HG03097 (cell line): Measurements from ENCODE around the gene RBM38.
A peak's percentile ranks its signal among the peaks of the same experiment; 100 is the strongest.

Experiments used
- ATAC-seq: cut with Tn5 transposase; IDR thresholded peaks from one replicate; pipeline ENCODE4 v1.9.1; 2021; ENCODE audit not compliant: unreplicated experiment, low FRiP score

RBM38 gene

DNA sequence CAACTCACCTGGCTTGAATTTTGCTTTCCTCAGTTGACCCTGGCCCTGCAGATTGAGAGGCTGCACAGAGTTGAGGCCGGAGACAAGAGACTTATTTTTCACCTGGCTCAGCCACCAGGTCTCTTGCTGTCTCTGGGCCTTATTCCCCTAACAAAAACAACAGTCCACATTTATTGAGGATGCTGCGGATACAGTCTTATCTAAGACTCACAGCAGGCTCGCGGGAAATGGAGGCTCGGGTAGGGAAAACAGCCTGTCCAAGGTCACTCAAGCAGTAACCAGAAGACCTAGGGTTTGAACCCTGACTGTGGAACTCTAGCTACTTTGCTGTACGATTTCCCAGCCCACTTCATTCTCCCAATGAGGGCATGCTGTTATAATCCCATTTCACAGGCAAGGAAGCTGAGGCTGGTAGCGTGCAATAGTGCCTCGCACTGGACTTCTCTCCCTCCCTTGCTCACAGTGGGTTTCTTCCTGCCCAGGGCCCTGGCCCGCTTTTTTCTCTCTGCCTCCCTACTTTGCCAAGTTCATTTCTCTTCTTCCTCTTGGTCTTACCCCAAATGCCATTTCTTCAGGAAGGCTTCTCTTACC lies 57.7 kb downstream of the RBM38 start:
- ATAC-seq, result no peak

DNA sequence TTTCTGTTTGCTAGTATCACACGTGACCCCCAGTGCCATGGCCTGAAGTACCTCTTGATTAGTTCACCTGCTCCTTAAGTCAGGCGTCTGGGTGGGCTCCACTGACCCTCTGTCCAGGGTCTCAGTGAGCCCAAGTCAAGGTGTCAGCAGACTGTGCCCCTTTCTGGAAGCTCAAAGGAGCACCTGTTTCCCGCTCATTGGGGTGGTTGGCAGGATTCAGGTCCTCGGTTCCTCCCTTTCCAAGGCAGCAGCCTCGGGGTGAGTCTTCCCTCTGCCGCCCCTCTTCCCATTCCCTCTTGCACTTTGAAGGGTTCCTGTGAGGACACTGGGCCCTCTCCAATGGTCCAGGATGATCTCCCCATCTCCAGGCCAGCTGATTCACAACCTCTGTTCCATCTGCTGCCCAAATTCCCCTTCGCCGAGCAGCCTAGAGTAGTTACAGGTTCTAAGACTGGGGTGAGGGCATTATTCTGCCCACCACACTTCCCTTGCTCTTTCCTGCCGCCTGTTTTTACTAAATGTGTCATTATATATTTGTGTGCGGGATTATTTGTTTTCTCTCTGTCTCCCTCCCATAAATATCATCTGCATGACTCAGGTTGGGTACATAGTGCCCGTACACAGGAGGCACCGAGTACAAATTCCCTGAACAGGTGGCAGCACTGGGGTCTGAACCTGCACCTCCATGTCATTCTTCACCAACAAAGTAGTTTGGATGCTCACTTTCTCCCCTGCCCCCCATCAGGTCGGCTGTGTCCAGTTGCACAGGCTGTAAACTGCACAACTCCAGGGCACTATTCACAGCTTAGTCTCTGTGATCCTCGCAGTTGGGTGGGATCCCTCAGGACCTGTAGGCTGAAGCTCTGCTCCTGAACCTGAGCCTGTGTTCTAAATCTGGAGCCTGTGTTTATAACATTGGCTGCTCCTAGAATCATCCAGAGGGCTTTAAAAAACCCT lies 58.5 kb downstream of the RBM38 start:
- no peak for ATAC-seq

DNA sequence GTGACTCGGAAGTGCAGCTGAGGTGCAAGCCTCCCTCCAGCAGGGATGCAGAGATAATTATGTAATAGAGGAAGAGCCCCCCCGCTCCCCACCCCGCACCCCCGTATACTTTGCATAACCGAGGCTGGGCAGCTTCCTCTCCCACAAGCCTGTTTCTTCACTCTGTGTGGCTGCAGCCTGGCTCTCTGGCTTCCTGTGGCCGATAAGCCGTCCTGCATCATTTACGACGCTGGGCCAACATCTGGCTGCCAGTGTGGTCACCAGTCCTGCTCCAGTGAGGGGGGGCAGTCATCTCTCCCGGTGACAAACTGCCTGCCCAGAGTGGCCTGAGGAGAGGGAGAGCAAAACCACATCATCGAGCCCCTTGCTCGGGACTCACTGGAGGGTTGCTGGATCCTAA lies 59.2 kb downstream of the RBM38 start:
- ATAC-seq, result peak; percentile 66

DNA sequence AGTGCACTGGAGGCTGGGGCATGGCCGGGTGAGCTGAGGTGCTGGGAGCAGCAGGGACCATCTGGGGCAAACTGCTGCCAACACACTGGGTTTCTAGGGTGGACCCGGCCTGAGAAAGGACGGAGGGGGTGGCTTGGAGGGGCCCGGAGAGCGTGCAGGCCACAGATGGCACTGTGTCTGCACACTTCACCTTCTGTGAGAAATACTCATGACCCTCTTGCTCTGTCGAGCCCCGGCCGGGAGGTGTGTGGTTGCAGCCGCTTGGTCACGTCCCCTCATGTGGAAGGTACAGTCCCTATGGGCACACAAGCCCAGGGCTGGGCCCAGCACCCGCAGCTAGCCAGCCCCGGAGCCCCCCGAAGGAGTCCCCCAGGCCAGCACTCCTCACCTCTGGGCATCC lies 59.7 kb downstream of the RBM38 start:
- ATAC-seq, result peak; percentile 17

DNA sequence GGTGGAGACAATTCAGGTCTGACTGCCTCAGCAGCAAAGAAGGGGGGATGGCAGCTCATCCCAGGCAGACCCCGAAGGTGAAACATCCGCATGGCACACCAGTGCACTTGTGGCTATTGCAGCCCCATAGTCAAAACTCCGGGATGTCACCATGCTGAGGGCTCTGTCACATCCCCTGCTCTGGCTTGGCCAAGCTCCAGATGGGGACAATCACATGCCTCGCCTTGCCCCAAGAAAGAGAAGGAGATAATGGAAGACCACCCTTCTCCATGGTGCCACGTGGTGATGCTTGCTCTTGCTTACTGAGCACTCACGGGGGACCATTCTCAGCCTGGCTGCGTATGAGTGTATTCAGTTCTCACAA lies 60.2 kb downstream of the RBM38 start:
- no peak for ATAC-seq

DNA sequence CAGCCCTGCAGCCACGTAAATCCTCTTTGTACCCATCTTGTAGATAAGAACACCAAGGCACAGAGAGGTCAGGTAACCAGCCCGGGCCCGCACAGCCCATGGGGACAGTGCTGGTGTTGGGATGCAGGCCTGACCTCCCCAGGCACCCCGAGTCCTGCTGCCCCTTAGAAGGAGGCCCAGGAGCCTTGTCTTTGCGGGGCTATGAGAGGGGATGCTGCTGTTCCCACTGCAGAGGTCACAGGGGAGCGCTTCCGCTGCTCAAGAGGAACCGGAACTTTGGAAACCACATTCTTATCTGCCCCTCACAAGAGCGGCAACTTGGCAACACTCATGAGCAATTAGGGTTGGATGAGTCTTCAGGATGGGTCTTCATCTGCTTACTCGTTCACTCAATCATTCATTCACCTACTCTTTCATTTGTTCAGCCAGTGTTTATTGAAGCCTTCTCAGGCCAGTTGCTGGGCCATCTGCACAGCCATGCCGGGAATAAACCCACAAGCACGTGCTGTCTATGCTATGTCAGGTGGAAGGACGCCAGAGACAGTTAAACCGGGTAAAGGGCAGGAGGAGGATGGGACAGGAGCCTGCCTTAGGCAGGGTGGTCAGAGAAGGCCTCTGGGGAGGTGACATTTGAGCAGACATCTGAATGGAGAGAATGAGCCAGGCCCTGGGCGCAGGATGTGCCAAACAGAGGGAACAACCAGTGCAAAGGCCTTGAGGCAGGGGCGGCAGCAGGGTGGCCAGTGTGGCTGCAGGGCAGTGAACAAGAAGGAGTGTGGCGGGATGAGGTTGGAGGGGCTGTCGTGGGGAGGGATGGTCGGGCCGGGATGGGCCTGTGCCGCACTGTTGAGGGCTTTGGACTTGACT lies 60.8 kb downstream of the RBM38 start:
- ATAC-seq, result no peak

DNA sequence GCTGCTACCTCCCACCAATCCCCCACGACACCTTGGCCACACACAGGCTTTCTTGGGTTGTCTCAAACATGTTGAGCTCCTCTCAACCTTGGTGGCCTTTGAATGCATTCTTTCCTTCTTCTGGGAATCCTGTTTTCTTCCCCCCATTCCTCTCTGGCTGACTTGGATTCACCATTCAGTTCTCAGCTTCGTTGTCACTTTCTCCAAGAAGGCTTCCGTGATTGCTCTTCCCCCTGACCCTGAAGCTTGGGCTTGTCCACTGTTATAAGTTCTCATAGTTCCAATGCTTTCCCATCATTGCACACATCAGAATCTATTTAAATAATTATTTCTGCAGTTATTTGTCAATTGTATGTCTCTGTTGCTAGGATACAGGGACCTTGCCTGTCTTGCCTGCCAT lies 64.2 kb downstream of the RBM38 start:
- ATAC-seq, result no peak

DNA sequence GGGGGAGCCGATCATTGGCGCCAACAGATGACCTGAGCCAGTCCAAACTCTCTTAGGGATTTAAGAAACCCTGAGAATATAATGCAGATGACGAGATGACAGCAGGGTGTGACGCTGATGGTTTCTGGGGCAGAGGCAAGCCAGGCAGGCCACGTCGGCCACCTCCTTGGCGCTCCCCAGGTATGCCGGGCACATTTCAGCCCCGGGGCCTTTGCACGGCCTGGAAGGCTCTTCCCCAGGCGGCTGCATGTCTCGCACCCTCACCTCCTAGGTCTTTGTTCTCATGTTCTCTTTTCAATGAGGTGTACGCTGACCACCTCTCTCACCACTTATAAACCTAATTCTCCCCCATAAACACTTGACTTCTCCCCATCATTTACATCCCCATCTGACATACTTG lies 64.9 kb downstream of the RBM38 start:
- no peak for ATAC-seq

DNA sequence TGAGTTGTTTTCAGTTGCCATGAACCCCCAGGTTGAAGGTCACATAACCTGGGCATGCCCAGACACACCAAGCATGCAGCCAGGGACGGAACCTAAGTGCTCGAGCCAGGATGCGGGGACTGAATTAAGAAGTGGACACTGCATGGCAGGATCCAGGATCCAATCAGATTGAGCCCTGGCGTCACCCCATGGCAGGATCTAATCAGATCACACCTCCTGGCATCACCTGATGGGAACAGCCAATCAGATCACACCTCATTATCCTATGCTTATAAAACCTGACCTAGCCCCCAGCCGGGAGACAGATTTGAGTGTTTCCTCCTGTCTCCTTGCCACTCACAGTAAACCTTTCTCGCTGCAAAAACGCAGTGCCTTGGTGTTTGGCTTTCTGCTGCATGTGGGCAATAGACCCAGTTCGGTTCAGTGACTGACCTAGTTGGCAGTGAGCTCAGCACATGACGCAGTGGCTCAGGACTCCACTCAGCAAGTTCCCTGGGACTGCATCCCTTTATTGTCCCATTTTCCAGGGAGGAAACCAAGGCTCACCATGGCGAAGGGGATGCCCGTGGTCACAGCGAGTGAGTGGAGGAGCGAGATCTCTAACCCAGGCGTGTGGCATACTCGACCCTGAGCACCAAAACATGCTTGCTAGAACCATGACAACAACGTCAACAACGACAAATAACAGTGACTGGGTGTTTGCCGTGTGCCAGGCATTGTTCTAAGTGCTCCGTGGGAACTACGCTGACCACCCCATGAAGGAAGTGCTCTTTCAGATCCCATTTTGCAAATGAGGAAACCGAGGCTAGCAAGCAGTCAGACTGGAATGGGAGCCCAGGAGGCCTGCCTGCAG lies 66.3 kb downstream of the RBM38 start:
- ATAC-seq, result no peak

DNA sequence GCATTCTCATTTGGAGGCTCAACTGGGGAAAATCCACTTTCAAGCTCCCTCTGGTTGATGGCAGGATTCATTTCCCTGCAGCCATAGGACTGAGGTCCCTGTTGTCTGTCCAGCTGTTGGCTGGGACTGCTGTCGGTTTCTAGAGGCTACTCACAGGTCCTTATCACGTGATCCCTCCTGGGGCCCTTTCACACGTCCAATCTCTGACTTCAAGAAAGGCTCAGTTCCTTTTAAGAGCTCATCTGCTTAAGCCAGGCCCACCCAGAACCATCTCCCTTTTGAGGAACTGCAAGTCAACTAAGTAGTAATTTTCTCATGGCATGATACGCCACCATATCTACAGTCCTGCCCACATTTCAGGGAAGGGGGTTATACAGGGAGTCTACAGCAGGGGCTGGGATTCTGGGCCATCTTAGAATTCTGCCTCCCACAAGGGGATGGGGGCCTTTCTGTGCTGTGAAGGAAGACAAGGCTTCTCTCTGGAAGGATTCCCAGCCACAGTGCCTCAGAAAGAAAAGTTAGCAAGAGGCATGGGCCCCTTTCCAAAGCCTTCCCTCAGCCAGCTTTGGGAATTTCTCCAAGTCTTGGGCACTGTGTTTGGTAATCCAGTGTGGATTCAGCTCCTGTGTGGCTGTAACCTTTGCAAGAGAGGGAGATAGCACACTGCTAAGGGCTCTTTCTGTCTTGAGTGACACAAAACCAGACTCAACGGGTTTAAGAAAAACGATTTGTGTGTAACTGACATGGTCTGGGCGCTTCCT lies 67.4 kb downstream of the RBM38 start:
- ATAC-seq, result no peak
